Mesothelial cell of epicardium (in vitro differentiated cells): Measurements from ENCODE around the gene BAZ2B. TPM values are rescaled to one million over a fixed set of nuclear protein-coding genes. Genes with fewer than 3 reads are reported as not detected.
"Not testable (repeated sequence)": the region's sequence is repeated elsewhere in the genome, so short reads cannot be mapped to it uniquely, and the experiment has no call there.

Source experiments
- DNase-seq, 2 experiments: peaks; one replicate each; pipeline ENCODE4 v3.0.0; 2021; ENCODE audit warnings: low spot score in 2 of 2; ENCODE audit not compliant: unreplicated experiment in 2 of 2
- H3K27ac Mint-ChIP-seq: 2 replicates; pipeline ENCODE4 v1.8.0; 2021; ENCODE audit warnings: mixed read lengths
- H3K27me3 Mint-ChIP-seq: 2 replicates; pipeline ENCODE4 v1.8.0; 2021; ENCODE audit warnings: low read depth, mixed read lengths
- H3K36me3 Mint-ChIP-seq: 2 replicates; pipeline ENCODE4 v1.8.0; 2021; ENCODE audit warnings: mixed read lengths
- H3K4me1 Mint-ChIP-seq: 2 replicates; pipeline ENCODE4 v1.8.0; 2021; ENCODE audit warnings: mixed read lengths
- H3K4me3 Mint-ChIP-seq: 2 replicates; pipeline ENCODE4 v1.8.0; 2021; ENCODE audit warnings: mild to moderate bottlenecking, moderate library complexity, mixed read lengths
- H3K9me3 Mint-ChIP-seq: 2 replicates; pipeline ENCODE4 v1.8.0; 2021; ENCODE audit warnings: mixed read lengths
- total RNA-seq: library from RNA; stranded (reverse); gene quantifications from 3 replicates; pipeline ENCODE4 v1.2.1, GENCODE V29; 2021
- TF ChIP-seq, protein P1 (sequence below): fragments of 200-600 bp; sonication (generic); IDR thresholded peaks from one replicate; pipeline ENCODE4 v1.5.0; 2021; ENCODE audit warnings: antibody characterized with exemption; ENCODE audit not compliant: unreplicated experiment

BAZ2B gene
- total RNA-seq, 1 donor from 2014 or later, result 141 TPM

DNA sequence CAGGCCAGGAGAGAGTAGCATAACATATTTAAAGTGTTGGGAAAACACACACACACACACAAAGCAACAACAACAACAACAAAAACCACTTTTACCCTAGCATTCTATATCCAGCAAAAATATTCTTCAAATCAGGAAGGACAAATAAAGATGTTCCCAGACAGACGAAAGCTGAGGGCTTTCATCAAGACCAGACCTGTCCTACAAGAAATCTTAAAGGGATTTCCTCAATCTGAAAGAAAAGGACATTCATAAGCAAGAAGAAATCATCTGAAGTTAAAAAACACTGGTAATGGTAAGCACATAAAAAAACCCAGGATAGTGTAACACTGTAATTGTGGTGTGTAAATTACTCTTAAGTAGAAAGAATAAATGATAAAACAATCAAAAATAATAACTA lies 22.7 kb upstream of the BAZ2B start:
- Mint-ChIP-seq H3K4me1 (peaks cover 6% of the 10 kb centered on the region), H3K4me3 (no peak overlapping the region), H3K9me3 (peaks cover 49% of the 10 kb centered on the region), H3K27me3 (no peaks in the 10 kb centered on the region), H3K27ac (no peak overlapping the region), H3K36me3 (peaks cover 24% of the 10 kb centered on the region)
- TF ChIP-seq, protein P1, sequence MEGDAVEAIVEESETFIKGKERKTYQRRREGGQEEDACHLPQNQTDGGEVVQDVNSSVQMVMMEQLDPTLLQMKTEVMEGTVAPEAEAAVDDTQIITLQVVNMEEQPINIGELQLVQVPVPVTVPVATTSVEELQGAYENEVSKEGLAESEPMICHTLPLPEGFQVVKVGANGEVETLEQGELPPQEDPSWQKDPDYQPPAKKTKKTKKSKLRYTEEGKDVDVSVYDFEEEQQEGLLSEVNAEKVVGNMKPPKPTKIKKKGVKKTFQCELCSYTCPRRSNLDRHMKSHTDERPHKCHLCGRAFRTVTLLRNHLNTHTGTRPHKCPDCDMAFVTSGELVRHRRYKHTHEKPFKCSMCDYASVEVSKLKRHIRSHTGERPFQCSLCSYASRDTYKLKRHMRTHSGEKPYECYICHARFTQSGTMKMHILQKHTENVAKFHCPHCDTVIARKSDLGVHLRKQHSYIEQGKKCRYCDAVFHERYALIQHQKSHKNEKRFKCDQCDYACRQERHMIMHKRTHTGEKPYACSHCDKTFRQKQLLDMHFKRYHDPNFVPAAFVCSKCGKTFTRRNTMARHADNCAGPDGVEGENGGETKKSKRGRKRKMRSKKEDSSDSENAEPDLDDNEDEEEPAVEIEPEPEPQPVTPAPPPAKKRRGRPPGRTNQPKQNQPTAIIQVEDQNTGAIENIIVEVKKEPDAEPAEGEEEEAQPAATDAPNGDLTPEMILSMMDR, result no peak
- no peak for DNase-seq

DNA sequence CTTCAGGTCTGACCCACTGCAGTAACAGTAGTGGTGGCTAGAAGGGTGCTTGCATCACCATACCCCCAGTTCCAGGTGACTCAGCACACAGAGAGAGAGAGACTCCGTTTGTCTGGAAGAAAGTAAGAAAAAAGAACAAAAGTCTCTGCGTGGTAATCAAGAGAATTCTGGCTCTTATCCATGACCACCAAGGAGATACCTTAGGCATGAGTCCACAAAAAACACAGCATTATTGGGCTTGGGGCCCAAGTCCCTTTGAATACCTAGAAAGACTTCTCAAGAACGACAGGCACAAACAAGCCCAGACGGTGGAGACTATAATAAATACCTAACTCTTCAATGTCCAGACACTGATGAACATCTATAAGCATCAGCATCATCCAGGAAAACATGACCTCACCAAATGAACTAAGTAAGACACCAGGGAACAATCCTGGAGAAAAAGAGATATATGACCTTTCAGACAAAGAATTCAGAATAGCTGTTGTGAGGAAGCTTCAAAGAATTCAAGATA lies 21.7 kb upstream of the BAZ2B start:
- H3K9me3 Mint-ChIP-seq, result peaks cover 45% of the 10 kb centered on the region
- H3K27ac Mint-ChIP-seq, result peak overlapping the region; percentile 1
- H3K4me3 Mint-ChIP-seq, result no peak overlapping the region
- peaks cover 6% of the 10 kb centered on the region for H3K4me1 Mint-ChIP-seq
- no peak for DNase-seq
- no peaks in the 10 kb centered on the region for H3K27me3 Mint-ChIP-seq
- peaks cover 24% of the 10 kb centered on the region for H3K36me3 Mint-ChIP-seq
- TF ChIP-seq, protein P1, result no peak

DNA sequence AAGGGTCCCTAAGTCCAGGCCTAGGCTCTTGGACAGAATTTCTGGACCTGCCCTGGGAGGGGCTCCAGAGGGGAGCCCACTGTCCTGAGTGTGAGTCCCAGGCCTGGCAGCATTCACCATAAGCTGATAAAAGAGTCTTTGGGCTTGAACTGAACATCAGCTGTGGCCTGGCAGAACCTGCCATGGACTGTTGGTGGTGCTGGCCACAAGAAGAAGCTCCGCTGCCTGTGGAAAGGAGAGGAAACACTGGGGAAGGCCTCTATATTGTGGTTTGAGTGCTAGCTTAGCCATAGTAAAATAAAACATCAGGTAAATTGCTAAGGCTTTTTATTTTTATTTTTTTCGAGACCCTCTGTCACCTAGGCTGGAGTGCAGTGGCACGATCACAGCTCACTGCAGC lies 20.9 kb upstream of the BAZ2B start:
- Mint-ChIP-seq H3K36me3 (peaks cover 24% of the 10 kb centered on the region), H3K27ac (no peak overlapping the region), H3K4me1 (peaks cover 6% of the 10 kb centered on the region), H3K27me3 (no peaks in the 10 kb centered on the region), H3K9me3 (peaks cover 41% of the 10 kb centered on the region), H3K4me3 (no peak overlapping the region)
- no peak for DNase-seq
- TF ChIP-seq, protein P1, result no peak

DNA sequence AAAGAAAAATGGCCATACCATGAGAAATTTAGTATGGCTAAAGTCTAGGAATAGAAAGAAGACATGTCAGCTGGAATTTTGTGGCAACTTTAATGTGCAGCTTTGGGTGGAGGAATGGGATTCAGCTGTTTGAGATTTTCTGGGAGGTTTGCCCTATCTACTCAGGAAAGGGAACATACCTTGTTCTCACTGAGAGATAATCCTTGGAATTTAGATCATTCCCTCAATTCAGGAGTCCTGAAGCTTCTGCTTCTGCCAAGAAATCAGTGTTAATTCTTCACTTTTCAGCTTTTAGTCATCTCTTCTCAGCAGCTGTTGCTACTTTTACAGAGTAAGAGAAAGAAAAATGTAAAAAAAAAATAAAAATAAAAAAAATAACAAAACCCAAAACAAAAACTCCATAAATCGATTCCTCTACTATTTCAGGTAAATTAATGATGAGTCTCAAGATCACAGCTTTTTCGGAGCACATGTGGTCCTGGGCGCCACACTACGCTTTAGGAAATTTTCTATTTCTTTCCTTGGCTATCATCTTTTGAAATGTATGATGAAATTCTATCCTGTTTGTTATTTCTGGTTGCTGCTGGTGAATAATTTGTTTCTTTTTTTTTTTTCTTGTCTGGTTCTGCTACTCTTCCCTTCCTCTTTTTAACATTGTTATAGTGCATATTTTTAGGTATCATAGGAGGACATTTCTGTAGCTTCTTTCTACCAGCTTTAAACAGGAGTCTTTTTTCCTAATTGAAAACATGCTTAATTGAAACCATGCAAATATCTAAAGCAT lies 18.9 kb upstream of the BAZ2B start:
- no peak overlapping the region for H3K4me3 Mint-ChIP-seq
- no peaks in the 10 kb centered on the region for H3K27me3 Mint-ChIP-seq
- peaks cover 19% of the 10 kb centered on the region for H3K36me3 Mint-ChIP-seq
- no peak for DNase-seq
- H3K4me1 Mint-ChIP-seq, result peaks cover 6% of the 10 kb centered on the region
- TF ChIP-seq, protein P1, result no peak
- peak overlapping the region; percentile 24 for H3K27ac Mint-ChIP-seq
- peaks cover 25% of the 10 kb centered on the region for H3K9me3 Mint-ChIP-seq

DNA sequence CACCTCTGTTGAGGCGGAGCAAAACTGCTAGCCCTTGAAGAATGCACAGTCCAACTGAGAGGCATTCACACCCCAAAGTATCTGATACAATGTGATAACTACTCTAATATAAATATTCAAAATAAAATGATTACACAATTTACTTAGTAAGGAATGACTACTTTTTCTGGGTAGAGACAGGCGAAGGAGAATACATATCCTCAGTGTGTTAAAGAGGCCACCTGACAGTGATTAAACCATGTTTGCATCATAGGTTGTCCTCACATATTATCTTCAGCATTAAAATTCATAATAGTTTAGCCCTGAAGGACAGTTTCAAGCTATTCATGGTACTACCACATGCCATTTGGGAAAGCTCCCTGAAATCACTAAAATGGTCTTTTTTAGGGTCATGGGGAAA lies 16.9 kb upstream of the BAZ2B start:
- Mint-ChIP-seq H3K36me3 (peaks cover 9% of the 10 kb centered on the region), H3K27ac (no peak overlapping the region), H3K4me3 (no peak overlapping the region), H3K9me3 (peaks cover 13% of the 10 kb centered on the region), H3K27me3 (no peaks in the 10 kb centered on the region), H3K4me1 (peaks cover 6% of the 10 kb centered on the region)
- DNase-seq, result no peak
- TF ChIP-seq, protein P1, result no peak

DNA sequence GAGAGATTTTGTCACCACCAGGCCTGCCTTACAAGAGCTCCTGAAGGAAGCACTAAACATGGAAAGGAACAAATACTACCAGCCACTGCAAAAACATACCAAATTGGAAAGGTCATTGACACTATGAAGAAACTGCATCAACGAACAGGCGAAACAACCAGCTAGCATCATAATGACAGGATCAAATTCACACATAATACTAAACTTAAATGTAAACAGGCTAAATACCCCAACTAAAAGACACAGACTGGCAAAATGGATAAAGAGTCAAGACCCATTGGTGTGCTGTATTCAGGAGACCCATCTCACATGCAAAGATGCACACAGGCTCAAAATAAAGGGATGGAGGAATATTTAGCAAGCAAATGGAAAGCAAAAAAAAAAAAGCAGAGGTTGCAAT lies 9.3 kb upstream of the BAZ2B start:
- H3K9me3 Mint-ChIP-seq, result peaks cover 42% of the 10 kb centered on the region
- DNase-seq, H3K27ac Mint-ChIP-seq, H3K4me3 Mint-ChIP-seq, H3K4me1 Mint-ChIP-seq, H3K27me3 Mint-ChIP-seq: not testable (repeated sequence)
- peaks cover 31% of the 10 kb centered on the region for H3K36me3 Mint-ChIP-seq
